GM13977 (cell line): ENCODE measurements around the gene WFDC1.

ENCODE experiments used
- DNase-seq: peaks from one replicate; pipeline ENCODE4 v3.0.0; 2012; ENCODE audit warnings: low spot score
- CTCF ChIP-seq: IDR thresholded peaks from 2 replicates; pipeline ENCODE4 v1.5.1; 2012; ENCODE audit warnings: mild to moderate bottlenecking, control low read depth; ENCODE audit not compliant: insufficient read depth; ENCODE audit errors: extremely low read depth, missing control alignments
- in situ Hi-C: fragments of 300-500 bp; cut with MboI; formaldehyde crosslinking; loops from one replicate; pipeline ENCODE4 v1.12.0; 2022; ENCODE audit warnings: low sequenced_read_pairs, low pct_unique_long_range_greater_than_20kb, mixed read lengths, inconsistent platforms; ENCODE audit not compliant: unreplicated experiment

WFDC1 gene

GRCh38 chr16:84369938-84370627, 75.4 kb downstream of the WFDC1 start:
- in situ Hi-C loops: no loop called here
- DNase-seq: no peak

DNA sequence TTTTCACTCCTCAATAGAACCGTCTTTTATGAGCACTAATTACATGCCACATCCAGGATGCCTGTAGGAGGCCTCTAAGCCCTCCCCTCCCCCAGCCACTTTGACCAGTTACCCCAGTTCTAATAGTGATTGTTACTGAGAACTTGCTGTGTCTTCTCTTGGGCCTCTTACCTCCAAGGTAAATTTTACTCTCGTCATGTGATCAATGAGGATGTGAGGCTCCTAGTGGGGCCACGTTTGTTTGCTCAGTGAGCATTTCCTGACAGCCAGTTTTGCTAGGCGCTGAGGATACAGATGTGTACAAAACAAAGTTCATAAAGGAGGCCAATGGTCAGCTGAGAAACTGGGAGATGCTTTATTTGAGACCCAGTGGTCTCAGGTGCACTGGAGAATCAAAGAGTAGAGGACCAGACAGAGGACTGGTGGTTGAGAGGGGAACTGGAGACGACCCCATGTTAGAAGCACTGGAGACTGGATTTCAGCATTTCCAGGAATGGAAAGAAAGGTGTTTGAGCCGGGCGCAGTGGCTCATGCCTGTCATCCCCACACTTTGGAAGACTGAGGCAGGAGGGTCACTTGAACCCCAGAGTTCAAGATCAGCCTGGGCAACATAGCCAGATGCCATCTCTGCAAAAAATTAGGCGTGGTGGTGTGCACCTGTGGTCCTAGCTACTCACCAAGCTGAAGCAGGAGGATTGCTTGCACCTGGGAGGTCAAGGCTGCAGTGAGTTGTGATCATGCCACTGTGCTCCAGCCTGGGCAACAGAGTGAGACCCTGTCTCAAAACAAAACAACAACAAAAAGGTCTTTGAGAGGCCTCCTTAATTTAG, 76.3 kb downstream of the WFDC1 start:
- no peak for DNase-seq
- TF ChIP-seq CTCF: no peak
- in situ Hi-C loops: no loop called here

More at GRCh38 chr16:84369938-84370627, 75.4 kb downstream of the WFDC1 start:
- no peak for TF ChIP-seq CTCF

DNA sequence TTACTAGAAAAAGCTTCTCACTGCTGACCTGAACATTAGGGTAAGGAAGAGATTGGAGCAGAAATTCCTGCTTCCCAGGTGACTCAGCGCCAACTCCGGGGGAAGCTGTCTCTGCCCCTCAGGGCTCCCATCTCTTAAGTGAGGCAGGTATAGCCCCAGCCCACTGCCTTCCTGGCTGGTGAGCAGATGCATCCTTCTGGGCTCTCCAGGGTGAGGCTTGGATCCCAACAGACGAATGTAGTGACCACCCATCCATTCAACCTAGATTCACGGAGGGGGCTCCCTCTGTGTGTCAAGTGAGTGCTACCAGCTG, 76.8 kb downstream of the WFDC1 start:
- no peak for TF ChIP-seq CTCF
- no peak for DNase-seq
- in situ Hi-C loops: no loop called here

GRCh38 chr16:84373907-84374489, 79.3 kb downstream of the WFDC1 start:
- in situ Hi-C loops: no loop called here
- no peak for TF ChIP-seq CTCF
- DNase-seq: no peak

DNA sequence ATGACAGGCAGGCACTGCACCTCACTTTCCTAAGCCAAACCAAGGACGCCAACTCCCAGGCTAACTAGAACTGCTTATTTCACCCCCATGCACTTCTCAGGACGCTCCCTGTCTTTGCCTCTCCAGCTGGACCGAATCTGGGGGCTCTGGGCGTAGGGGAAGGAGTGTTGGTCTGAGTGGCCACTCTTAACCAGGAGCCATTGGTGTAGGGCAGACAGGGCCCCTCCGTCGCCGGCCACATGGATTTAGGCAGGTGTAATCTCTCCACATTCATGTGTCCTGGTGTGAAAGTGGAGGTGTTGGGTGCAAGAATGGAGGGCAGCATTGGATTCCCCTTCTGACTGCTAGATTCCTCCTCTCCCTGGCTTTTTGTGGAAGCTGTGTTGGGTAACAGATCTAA, 83.4 kb downstream of the WFDC1 start:
- no peak for TF ChIP-seq CTCF
- no peak for DNase-seq
- in situ Hi-C loops: no loop called here

- TF ChIP-seq CTCF: no peak
- no peak for DNase-seq
- in situ Hi-C loops: no loop called here
These were observed 83.9 kb downstream of the WFDC1 start for GRCh38 chr16:84378567-84378966.
